Epidermal melanocyte (primary cell): ENCODE results near the gene SRMS.

ENCODE experiments used
- DNase-seq: peaks from one replicate; pipeline ENCODE4 v3.0.0; 2011; ENCODE audit warnings: low spot score; ENCODE audit not compliant: insufficient read length

SRMS gene

GRCh38 chr20:63553933-63554290 is 6.4 kb upstream of the SRMS start, which contains the start of gene FNDC11:
Gene FNDC11, plus strand, starts transcription at chr20:63554159. Its CDS starts 1,505 bp downstream, at chr20:63555664.
- no peak for DNase-seq

GRCh38 chr20:63553251-63553932 is 5.8 kb upstream of the SRMS start:
- peak; percentile 83 for DNase-seq

- DNase-seq: no peak
Measured at GRCh38 chr20:63552481-63553249, 5.1 kb upstream of the SRMS start.

- no peak for DNase-seq
Measured at GRCh38 chr20:63551068-63551467, 3.5 kb upstream of the SRMS start.

GRCh38 chr20:63549679-63550282 is 2.2 kb upstream of the SRMS start:
- DNase-seq: no peak

GRCh38 chr20:63549019-63549418 is 1.5 kb upstream of the SRMS start:
- DNase-seq: no peak

GRCh38 chr20:63548542-63548941 is 993 bp upstream of the SRMS start:
- DNase-seq: no peak

- no peak for DNase-seq
Measured at GRCh38 chr20:63546956-63547724, 409 bp downstream of the SRMS start.

GRCh38 chr20:63546256-63546955 is 1.1 kb downstream of the SRMS start:
- DNase-seq: no peak

- no peak for DNase-seq
Measured at GRCh38 chr20:63545814-63546213, 1.7 kb downstream of the SRMS start.

- no peak for DNase-seq
Measured at GRCh38 chr20:63544958-63545516, 2.5 kb downstream of the SRMS start.

- DNase-seq: no peak
Measured at GRCh38 chr20:63544241-63544957, 3.1 kb downstream of the SRMS start.

- no peak for DNase-seq
Measured at GRCh38 chr20:63543733-63544132, 3.8 kb downstream of the SRMS start.

- DNase-seq: no peak
Measured at GRCh38 chr20:63543131-63543530, 4.4 kb downstream of the SRMS start.

- no peak for DNase-seq
Measured at GRCh38 chr20:63542696-63543095, 4.9 kb downstream of the SRMS start.

GRCh38 chr20:63542031-63542559 is 5.5 kb downstream of the SRMS start:
- DNase-seq: no peak

GRCh38 chr20:63541371-63541770 is 6.2 kb downstream of the SRMS start:
- DNase-seq: no peak

- peak; percentile 72 for DNase-seq
Measured at GRCh38 chr20:63540417-63541186, 6.9 kb downstream of the SRMS start.
